Measurements from ENCODE around the gene CENPT.

The CENPT gene

DNA sequence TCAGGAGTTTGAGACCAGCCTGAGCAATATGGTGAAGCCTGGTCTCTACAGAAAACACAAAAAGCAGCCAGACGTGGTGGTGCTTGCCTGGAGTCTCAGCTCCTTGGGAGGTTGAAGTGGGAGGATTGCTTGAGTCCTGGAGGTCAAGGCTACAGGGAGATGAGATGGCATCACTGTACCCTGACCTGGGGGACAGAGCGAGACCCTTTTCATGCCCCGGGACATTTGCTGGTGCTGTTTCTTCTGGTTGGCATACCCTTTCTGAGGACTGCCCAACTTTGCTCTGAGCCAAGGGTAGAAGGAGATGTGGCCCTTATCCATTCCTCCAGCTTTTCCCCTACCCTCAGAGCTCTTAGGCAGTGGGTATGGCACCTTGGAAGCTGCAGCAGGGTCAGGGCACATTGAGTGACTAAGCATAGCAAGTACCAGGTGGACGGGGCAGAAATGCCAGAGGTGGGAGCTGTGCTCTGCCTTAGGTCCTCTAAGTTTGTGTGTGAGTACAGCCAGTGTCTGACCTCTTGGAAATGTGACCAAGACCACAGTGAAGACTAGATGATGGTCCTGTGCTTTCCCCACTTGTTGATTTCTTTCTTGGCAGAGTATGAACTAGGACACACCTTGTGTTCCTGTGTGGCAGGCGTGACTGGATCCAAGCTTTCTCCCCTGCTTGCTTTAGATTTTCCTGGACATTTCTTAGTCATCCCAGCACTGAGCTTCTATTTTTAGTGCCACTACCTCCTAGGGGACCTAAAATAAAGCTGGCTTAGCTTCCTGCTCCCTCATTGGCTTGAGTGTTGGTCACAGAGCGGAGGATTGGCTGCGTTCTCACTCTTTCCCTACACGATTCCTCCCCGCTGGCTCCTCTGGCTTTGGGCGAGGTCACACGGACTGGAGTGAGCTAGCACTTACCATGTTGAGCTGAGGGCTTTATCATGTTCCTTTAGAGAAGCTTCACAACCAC, 15.4 kb upstream of the CENPT start:
- peaks cover 5 to 16% of the 10 kb centered on the region in 2 donors for H3K36me3 ChIP-seq (ENCODE audit: control insufficient read depth in 2 of 2, insufficient read depth in 2 of 2, low read length in 2 of 2)
- peak overlapping the region in 1 of 2 donors; percentile 29 for H3K9ac ChIP-seq (ENCODE audit: low read length in 2 of 2)
- no peaks in the 10 kb centered on the region for H3K9me3 ChIP-seq (ENCODE audit: control insufficient read depth in 2 of 2, low read length in 2 of 2)
- H3K4me1 ChIP-seq (ENCODE audit: control insufficient read depth, insufficient read depth, low read length): peaks cover 39% of the 10 kb centered on the region
- peak overlapping the region; percentile 80 for H3K27ac ChIP-seq (ENCODE audit: low read length)
- H3K4me3 ChIP-seq (ENCODE audit: low read length in 2 of 2): peak overlapping the region in 1 of 2 donors; percentile 62
- H3K27me3 ChIP-seq (ENCODE audit: control insufficient read depth in 1 of 2, insufficient read depth in 2 of 2, low read length in 2 of 2): no peaks in the 10 kb centered on the region

DNA sequence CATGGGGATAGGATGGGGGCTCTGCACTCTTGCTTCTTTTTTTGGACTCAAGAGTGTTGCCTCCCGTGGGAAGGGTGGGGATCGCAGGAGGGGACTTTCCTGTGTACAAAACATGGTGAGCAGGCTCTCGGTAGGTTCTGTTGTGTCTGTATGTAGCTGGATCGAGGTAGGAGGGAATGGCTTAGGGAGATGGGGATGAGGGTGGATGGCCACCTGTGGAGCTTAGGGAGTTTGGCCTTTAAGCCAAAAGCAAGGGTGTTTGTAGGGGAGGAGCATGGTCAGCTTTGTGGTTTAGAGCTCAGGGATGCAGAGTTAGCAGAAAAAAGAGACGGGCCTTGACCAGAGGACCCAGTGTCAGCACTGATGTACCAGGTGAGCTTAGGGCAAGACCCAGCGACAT, 14.4 kb upstream of the CENPT start:
- peak overlapping the region; percentile 80 for H3K27ac ChIP-seq (ENCODE audit: low read length)
- H3K9me3 ChIP-seq (ENCODE audit: control insufficient read depth in 2 of 2, low read length in 2 of 2): no peaks in the 10 kb centered on the region
- peaks cover 5 to 11% of the 10 kb centered on the region in 2 donors for H3K36me3 ChIP-seq (ENCODE audit: control insufficient read depth in 2 of 2, insufficient read depth in 2 of 2, low read length in 2 of 2)
- H3K4me1 ChIP-seq (ENCODE audit: control insufficient read depth, insufficient read depth, low read length): peaks cover 48% of the 10 kb centered on the region
- H3K9ac ChIP-seq (ENCODE audit: low read length in 2 of 2): no peak overlapping the region
- no peak overlapping the region for H3K4me3 ChIP-seq (ENCODE audit: low read length in 2 of 2)
- no peaks in the 10 kb centered on the region for H3K27me3 ChIP-seq (ENCODE audit: control insufficient read depth in 1 of 2, insufficient read depth in 2 of 2, low read length in 2 of 2)

DNA sequence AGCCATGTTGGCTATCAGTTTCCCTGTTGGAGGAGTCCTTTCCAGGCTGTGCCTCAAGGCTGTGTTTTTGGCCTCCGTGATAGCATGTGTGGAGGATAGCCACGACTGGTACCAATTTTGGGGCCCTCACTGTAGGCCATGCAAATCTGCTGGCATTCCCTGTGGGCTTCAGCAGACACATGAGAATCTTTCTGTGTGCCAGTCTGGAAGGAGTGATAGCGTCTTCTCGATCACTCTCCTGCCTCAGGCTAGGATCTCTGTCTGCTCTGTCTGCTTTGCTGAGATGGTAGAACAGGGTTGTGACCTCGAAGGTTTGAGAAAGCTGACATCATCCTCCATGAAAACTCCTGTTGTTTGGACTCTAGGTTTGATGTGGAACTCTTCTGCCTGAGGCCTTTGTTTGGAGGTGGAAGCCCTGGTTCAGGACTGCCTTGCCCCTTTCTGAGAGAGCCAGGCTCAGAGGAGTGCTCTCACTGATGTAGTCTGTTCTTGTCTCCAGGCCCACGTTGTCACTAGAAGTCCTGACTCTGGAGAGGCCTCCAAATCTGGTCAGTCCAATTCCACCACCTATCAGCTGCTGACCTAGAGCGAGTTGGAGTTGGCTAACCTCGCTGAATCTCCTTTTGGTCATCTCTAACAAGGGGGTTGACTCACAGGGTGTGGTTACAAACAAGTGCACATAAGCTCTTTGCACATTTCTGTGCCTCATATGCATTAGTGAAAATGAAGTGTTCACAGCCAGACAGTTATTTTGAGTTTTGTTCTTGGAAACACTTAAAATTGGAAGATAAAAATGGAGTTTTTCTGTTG, 13.3 kb upstream of the CENPT start:
- Histone ChIP-seq H3K4me3 (ENCODE audit: low read length in 2 of 2) (no peak overlapping the region), H3K9me3 (ENCODE audit: control insufficient read depth in 2 of 2, low read length in 2 of 2) (no peaks in the 10 kb centered on the region), H3K27me3 (ENCODE audit: control insufficient read depth in 1 of 2, insufficient read depth in 2 of 2, low read length in 2 of 2) (no peaks in the 10 kb centered on the region), H3K9ac (ENCODE audit: low read length in 2 of 2) (no peak overlapping the region), H3K36me3 (ENCODE audit: control insufficient read depth in 2 of 2, insufficient read depth in 2 of 2, low read length in 2 of 2) (peaks cover 5 to 11% of the 10 kb centered on the region in 2 donors), H3K4me1 (ENCODE audit: control insufficient read depth, insufficient read depth, low read length) (peaks cover 53% of the 10 kb centered on the region), H3K27ac (ENCODE audit: low read length) (no peak overlapping the region)

DNA sequence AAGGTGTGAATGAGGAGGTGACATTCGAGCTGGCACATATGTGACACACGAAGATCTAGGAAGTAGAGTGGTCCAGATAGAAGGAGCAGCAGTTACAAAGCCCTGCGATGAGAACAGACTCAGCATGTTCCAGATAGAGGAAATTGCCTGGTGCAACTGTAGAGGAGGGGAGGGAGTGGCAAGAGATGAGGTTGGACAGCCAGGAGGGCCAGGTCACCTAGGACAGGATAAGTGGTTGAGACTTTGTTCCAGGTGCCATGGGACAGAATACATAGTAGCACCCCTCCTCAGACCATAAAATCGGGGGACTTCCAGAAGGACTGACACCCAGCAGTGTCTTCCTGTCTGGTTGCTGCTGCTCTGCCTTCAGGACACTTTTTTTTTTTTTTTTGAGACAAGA, 11.0 kb upstream of the CENPT start:
- H3K9ac ChIP-seq (ENCODE audit: low read length in 2 of 2): no peak overlapping the region
- H3K27ac ChIP-seq (ENCODE audit: low read length): peak overlapping the region; percentile 49
- H3K4me3 ChIP-seq (ENCODE audit: low read length in 2 of 2): no peak overlapping the region
- H3K4me1 ChIP-seq (ENCODE audit: control insufficient read depth, insufficient read depth, low read length): peaks cover 45% of the 10 kb centered on the region
- H3K27me3 ChIP-seq (ENCODE audit: control insufficient read depth in 1 of 2, insufficient read depth in 2 of 2, low read length in 2 of 2): no peaks in the 10 kb centered on the region
- H3K36me3 ChIP-seq (ENCODE audit: control insufficient read depth in 2 of 2, insufficient read depth in 2 of 2, low read length in 2 of 2): peaks cover 0 to 11% of the 10 kb centered on the region in 2 donors
- H3K9me3 ChIP-seq (ENCODE audit: control insufficient read depth in 2 of 2, low read length in 2 of 2): no peaks in the 10 kb centered on the region

DNA sequence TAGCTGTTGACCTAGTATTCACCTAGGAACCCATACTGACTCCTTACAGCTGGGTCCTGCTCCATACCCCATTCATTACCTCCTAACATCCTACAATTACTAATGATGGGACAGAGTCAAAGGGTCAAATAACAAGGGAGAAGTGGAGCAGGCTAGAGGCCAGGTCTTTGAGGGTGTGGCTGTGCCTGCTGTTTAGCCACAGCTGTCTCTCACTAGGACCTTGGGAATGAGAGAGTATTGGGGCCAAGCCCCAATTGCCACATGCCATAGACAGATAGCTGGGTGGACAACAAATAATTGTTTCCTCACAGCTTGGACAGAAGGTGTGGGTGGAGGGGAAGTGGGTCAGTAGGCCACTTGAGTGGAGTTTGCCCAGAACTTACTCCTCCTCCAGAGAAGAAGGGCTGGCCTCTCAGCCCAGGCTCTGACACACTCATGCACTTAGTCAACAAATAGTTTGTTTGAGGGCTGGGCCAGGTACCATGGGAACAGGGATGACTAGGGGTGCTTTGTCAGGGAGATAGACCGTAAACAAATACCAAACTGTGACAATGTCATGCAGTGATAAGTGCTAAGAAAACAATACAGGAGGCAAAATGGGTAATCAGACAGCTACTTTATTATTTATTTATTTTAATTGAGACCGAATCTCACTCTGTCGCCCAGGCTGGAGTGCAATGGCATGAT, 10.2 kb upstream of the CENPT start:
- H3K4me3 ChIP-seq (ENCODE audit: low read length in 2 of 2): peak overlapping the region in 1 of 2 donors; percentile 15
- H3K4me1 ChIP-seq (ENCODE audit: control insufficient read depth, insufficient read depth, low read length): peaks cover 37% of the 10 kb centered on the region
- H3K9ac ChIP-seq (ENCODE audit: low read length in 2 of 2): no peak overlapping the region
- peak overlapping the region; percentile 49 for H3K27ac ChIP-seq (ENCODE audit: low read length)
- H3K9me3 ChIP-seq (ENCODE audit: control insufficient read depth in 2 of 2, low read length in 2 of 2): no peaks in the 10 kb centered on the region
- no peaks in the 10 kb centered on the region for H3K27me3 ChIP-seq (ENCODE audit: control insufficient read depth in 1 of 2, insufficient read depth in 2 of 2, low read length in 2 of 2)
- peaks cover 0 to 11% of the 10 kb centered on the region in 2 donors for H3K36me3 ChIP-seq (ENCODE audit: control insufficient read depth in 2 of 2, insufficient read depth in 2 of 2, low read length in 2 of 2)

DNA sequence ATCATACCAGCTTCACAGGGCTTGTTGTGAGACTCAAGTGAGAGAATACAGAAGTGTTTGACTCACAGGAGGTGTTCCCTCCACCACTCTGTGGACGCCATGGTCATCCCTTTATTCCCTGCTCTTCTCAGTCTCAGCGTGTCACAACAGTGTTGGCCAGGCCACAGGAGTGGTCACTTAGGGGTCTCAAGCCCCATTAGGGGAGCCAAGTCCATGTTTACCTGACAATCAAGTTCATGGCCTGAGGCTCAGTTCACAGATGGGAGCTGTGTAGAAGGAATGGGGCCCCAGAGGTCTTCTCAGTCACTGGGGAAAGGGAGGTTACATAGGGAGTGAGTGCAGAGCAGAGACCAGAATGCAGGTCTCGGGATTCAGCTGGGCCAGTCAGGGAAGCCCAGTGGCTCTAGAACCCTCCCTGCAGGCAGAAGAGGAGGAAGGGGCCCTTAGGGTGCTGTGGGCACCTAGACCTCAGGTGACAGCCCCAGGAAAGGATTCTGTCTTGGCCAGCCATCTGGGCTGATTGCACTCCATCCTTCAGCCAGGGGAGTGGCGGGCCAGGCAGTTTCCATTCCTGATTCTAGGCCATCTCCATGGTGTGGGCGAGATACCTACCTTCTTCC, 9.5 kb upstream of the CENPT start:
- H3K4me3 ChIP-seq (ENCODE audit: low read length in 2 of 2): no peak overlapping the region
- H3K27me3 ChIP-seq (ENCODE audit: control insufficient read depth in 1 of 2, insufficient read depth in 2 of 2, low read length in 2 of 2): no peaks in the 10 kb centered on the region
- no peak overlapping the region for H3K9ac ChIP-seq (ENCODE audit: low read length in 2 of 2)
- H3K4me1 ChIP-seq (ENCODE audit: control insufficient read depth, insufficient read depth, low read length): peaks cover 31% of the 10 kb centered on the region
- no peaks in the 10 kb centered on the region for H3K9me3 ChIP-seq (ENCODE audit: control insufficient read depth in 2 of 2, low read length in 2 of 2)
- peak overlapping the region; percentile 18 for H3K27ac ChIP-seq (ENCODE audit: low read length)
- H3K36me3 ChIP-seq (ENCODE audit: control insufficient read depth in 2 of 2, insufficient read depth in 2 of 2, low read length in 2 of 2): peaks cover 0 to 11% of the 10 kb centered on the region in 2 donors

DNA sequence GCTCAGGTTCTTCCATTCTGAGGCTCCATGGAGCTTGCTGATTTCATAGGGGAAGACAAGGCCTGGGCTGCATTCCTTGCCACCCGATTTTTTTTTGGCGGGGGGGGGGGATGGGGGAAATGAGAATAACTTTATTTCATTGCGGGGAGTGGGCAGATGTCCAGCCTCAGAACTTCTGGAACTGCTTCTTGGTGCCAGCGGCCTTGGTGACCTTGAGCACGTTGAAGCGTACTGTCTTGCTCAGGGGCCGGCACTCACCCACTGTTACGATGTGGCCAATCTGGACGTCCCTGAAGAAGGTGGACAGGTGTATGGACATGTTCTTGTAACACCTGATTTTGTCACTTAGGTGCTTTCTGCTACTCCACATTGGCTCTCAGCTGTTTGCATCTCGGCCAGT, 8.3 kb upstream of the CENPT start:
- peaks cover 27% of the 10 kb centered on the region for H3K4me1 ChIP-seq (ENCODE audit: control insufficient read depth, insufficient read depth, low read length)
- H3K9me3 ChIP-seq (ENCODE audit: control insufficient read depth in 2 of 2, low read length in 2 of 2): no peaks in the 10 kb centered on the region
- H3K4me3 ChIP-seq (ENCODE audit: low read length in 2 of 2): no peak overlapping the region
- no peak overlapping the region for H3K27ac ChIP-seq (ENCODE audit: low read length)
- H3K36me3 ChIP-seq (ENCODE audit: control insufficient read depth in 2 of 2, insufficient read depth in 2 of 2, low read length in 2 of 2): peaks cover 0 to 8% of the 10 kb centered on the region in 2 donors
- no peak overlapping the region for H3K9ac ChIP-seq (ENCODE audit: low read length in 2 of 2)
- no peaks in the 10 kb centered on the region for H3K27me3 ChIP-seq (ENCODE audit: control insufficient read depth in 1 of 2, insufficient read depth in 2 of 2, low read length in 2 of 2)

DNA sequence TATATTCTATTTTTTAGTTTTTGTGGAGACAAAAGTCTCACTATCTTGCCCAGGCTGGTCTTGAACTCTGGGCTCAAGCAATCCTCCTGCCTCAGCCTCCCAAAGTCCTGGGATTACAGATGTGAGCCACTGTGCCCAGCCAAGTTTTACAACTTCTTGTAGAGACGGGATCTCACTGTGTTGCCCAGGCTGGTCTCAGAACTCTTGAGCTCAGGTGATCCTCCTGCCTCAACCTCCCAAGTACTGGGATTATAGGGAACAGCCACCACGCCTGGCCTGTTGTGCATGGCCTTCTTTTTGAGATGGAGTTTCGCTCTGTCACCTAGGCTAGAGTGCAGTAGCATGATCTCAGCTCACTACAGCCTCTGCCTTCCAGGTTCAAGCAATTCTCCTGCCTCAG, 6.2 kb upstream of the CENPT start:
- Histone ChIP-seq H3K27me3 (ENCODE audit: control insufficient read depth in 1 of 2, insufficient read depth in 2 of 2, low read length in 2 of 2) (no peaks in the 10 kb centered on the region), H3K9me3 (ENCODE audit: control insufficient read depth in 2 of 2, low read length in 2 of 2) (no peaks in the 10 kb centered on the region), H3K36me3 (ENCODE audit: control insufficient read depth in 2 of 2, insufficient read depth in 2 of 2, low read length in 2 of 2) (peaks cover 0 to 3% of the 10 kb centered on the region in 2 donors), H3K27ac (ENCODE audit: low read length) (no peak overlapping the region), H3K4me3 (ENCODE audit: low read length in 2 of 2) (no peak overlapping the region), H3K9ac (ENCODE audit: low read length in 2 of 2) (no peak overlapping the region), H3K4me1 (ENCODE audit: control insufficient read depth, insufficient read depth, low read length) (peaks cover 26% of the 10 kb centered on the region)

DNA sequence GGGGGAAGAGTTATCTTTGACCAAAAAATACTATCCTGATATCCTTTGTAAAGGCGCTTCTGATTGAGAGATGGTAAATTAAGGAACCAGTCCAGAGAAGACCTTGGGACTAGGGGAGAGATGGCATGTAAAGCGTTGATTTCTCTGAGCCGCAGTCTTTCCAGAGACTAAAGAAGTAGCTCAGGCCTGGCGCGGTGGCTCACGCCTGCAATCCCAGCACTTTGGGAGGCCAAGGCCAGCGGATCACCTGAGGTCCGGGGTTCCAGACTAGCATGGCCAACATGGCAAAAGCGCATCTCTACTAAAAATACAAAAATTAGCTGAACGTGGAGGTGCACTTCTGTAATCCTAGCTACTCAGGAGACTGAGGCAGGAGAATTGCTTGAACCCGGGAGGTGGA, 625 bp upstream of the CENPT start:
- Histone ChIP-seq H3K9me3 (ENCODE audit: control insufficient read depth in 2 of 2, low read length in 2 of 2) (no peaks in the 10 kb centered on the region), H3K27me3 (ENCODE audit: control insufficient read depth in 1 of 2, insufficient read depth in 2 of 2, low read length in 2 of 2) (no peaks in the 10 kb centered on the region), H3K9ac (ENCODE audit: low read length in 2 of 2) (peak overlapping the region; percentile 84 to 95), H3K27ac (ENCODE audit: low read length) (no peak overlapping the region), H3K4me1 (ENCODE audit: control insufficient read depth, insufficient read depth, low read length) (peaks cover 48% of the 10 kb centered on the region), H3K36me3 (ENCODE audit: control insufficient read depth in 2 of 2, insufficient read depth in 2 of 2, low read length in 2 of 2) (no peaks in the 10 kb centered on the region), H3K4me3 (ENCODE audit: low read length in 2 of 2) (peak overlapping the region; percentile 93 to 96)

Data from stomach smooth muscle (tissue), 2 donors.